SK-N-SH (cell line): ENCODE data around the gene ZNF532. TPM values are rescaled to one million over a fixed set of nuclear protein-coding genes. Genes with fewer than 3 reads are reported as not detected.
"Not testable (repeated sequence)": the region's sequence is repeated elsewhere in the genome, so short reads cannot be mapped to it uniquely, and the experiment has no call there.

ENCODE experiments used
- CTCF ChIA-PET: fragments of 300-600, 350-600 bp; formaldehyde crosslinking; extraction: SDS; loops from one replicate; lab custom pipeline; 2021; lab: Yijun Ruan, JAX
- POLR2A ChIA-PET: fragments of 350-600 bp; sonication (Branson Sonifier 250); formaldehyde crosslinking; extraction: SDS; loops from one replicate; lab custom pipeline; 2020; ENCODE audit warnings: antibody characterized with exemption, inconsistent platforms; lab: Yijun Ruan, JAX
- DNase-seq: peaks from one replicate; pipeline ENCODE4 v3.0.0; 2012
- H2AFZ ChIP-seq: fragments of 200-600 bp; sonication (generic); 2 replicates; pipeline ENCODE4 v1.8.1; 2016; ENCODE audit warnings: antibody characterized with exemption, mild to moderate bottlenecking, low read depth
- H3F3A ChIP-seq: fragments of 200-600 bp; sonication (generic); replicated peaks from 2 replicates; pipeline ENCODE3; 2016; ENCODE audit warnings: antibody characterized with exemption, mild to moderate bottlenecking; ENCODE audit not compliant: insufficient read depth
- H3K27ac ChIP-seq, 2 experiments: fragments of 200-500 bp in 1 of 2; fragments of 200-600 bp in 1 of 2; sonication (Bioruptor generic) in 1 of 2; sonication (generic), shearing (Covaris generic) in 1 of 2; 2 replicates each; pipeline versions ENCODE4 v1.5.1 to v1.6.1; 2014 to 2016; ENCODE audit warnings: low read depth in 2 of 2, inconsistent platforms in 1 of 2, low read length in 1 of 2, mild to moderate bottlenecking in 1 of 2, mixed read lengths in 1 of 2
- H3K27me3 ChIP-seq: fragments of 200-600 bp; sonication (generic), shearing (Covaris generic); 2 replicates; pipeline ENCODE4 v1.6.1; 2016; ENCODE audit warnings: mixed run types; ENCODE audit not compliant: insufficient read depth
- H3K36me3 ChIP-seq, 2 experiments: fragments of 200-500 bp in 1 of 2; fragments of 200-600 bp in 1 of 2; sonication (Bioruptor generic) in 1 of 2; sonication (generic) in 1 of 2; replicated peaks in 1 of 2; 2 replicates each; pipeline versions ENCODE3 to v1.5.1; 2014 to 2016; ENCODE audit warnings: low read length in 1 of 2, mild to moderate bottlenecking in 1 of 2; ENCODE audit not compliant: insufficient read depth in 2 of 2, control insufficient read depth in 1 of 2
- H3K4me1 ChIP-seq, 2 experiments: fragments of 200-500 bp in 1 of 2; fragments of 200-600 bp in 1 of 2; sonication (Bioruptor generic) in 1 of 2; sonication (generic), shearing (Covaris generic) in 1 of 2; 2 replicates each; pipeline versions ENCODE4 v1.5.1 to v1.6.1; 2014 to 2016; ENCODE audit warnings: low read depth in 1 of 2, low read length in 1 of 2, mixed run types in 1 of 2; ENCODE audit not compliant: insufficient read depth in 2 of 2, control insufficient read depth in 1 of 2
- H3K4me2 ChIP-seq: fragments of 200-600 bp; sonication (generic), shearing (Covaris generic); 2 replicates; pipeline ENCODE4 v1.6.1; 2017; ENCODE audit warnings: mixed run types
- H3K4me3 ChIP-seq, 2 experiments: fragments of 200-500 bp in 1 of 2; fragments of 200-600 bp in 1 of 2; sonication (Bioruptor generic) in 1 of 2; sonication (generic), shearing (Covaris generic) in 1 of 2; 2 replicates each; pipeline versions ENCODE4 v1.5.1 to v1.8.1; 2014 to 2016; ENCODE audit warnings: low read depth in 2 of 2, inconsistent platforms in 1 of 2, low read length in 1 of 2, mild to moderate bottlenecking in 1 of 2, mixed read lengths in 1 of 2, moderate library complexity in 1 of 2
- H3K79me2 ChIP-seq: fragments of 200-600 bp; sonication (generic); 2 replicates; pipeline ENCODE4 v1.8.1; 2017; ENCODE audit warnings: mild to moderate bottlenecking; ENCODE audit not compliant: insufficient read depth
- H3K9ac ChIP-seq: fragments of 200-600 bp; sonication (generic); 2 replicates; pipeline ENCODE4 v1.6.1; 2017; ENCODE audit warnings: mixed run types
- H3K9me2 ChIP-seq: fragments of 200-600 bp; sonication (generic); 2 replicates; pipeline ENCODE4 v1.6.1; 2017; ENCODE audit warnings: mixed run types
- H3K9me3 ChIP-seq: fragments of 200-600 bp; sonication (generic); 2 replicates; pipeline ENCODE4 v1.6.1; 2017; ENCODE audit warnings: mixed run types, mild to moderate bottlenecking, moderate library complexity
- H4K20me1 ChIP-seq: fragments of 200-600 bp; sonication (generic); 2 replicates; pipeline ENCODE4 v1.6.1; 2017; ENCODE audit warnings: mild to moderate bottlenecking, mixed run types; ENCODE audit not compliant: insufficient read depth
- ELF1 ChIP-seq: IDR thresholded peaks from 2 replicates; pipeline ENCODE4 v1.4.0; 2012
- EZH2phosphoT487 ChIP-seq: fragments of 200-600 bp; sonication (generic); IDR thresholded peaks from 2 replicates; pipeline ENCODE4 v1.6.1; 2017; ENCODE audit warnings: low read depth, mixed run types, mild to moderate bottlenecking, antibody characterized with exemption, moderate library complexity, borderline replicate concordance
- FOXJ3 ChIP-seq: sonication (generic); formaldehyde crosslinking; IDR thresholded peaks from 2 replicates; pipeline ENCODE4 v1.5.1; 2020; ENCODE audit warnings: mild to moderate bottlenecking, missing genetic modification reagents
- GABPA ChIP-seq: IDR thresholded peaks from 2 replicates; pipeline ENCODE4 v1.4.0; 2012; ENCODE audit warnings: low read depth, mild to moderate bottlenecking
- GATA2 ChIP-seq: sonication (generic); formaldehyde crosslinking; IDR thresholded peaks from 2 replicates; pipeline ENCODE4 v1.5.0; 2020; ENCODE audit warnings: mild to moderate bottlenecking, missing genetic modification reagents
- JUND ChIP-seq: IDR thresholded peaks from 2 replicates; pipeline ENCODE4 v1.4.0; 2012
- MEF2A ChIP-seq: IDR thresholded peaks from 2 replicates; pipeline ENCODE4 v1.4.0; 2012; ENCODE audit warnings: low read depth, borderline replicate concordance
- MXI1 ChIP-seq: IDR thresholded peaks from 2 replicates; pipeline ENCODE4 v1.6.1; 2012; ENCODE audit warnings: mild to moderate bottlenecking, low read depth, low read length, improper control_type of control experiment
- NFIC ChIP-seq: IDR thresholded peaks from 2 replicates; pipeline ENCODE4 v1.4.0; 2012; ENCODE audit warnings: borderline replicate concordance
- NRF1 ChIP-seq: IDR thresholded peaks from 2 replicates; pipeline ENCODE4 v1.6.1; 2012; ENCODE audit warnings: low read depth, mild to moderate bottlenecking, low read length
- RFX5 ChIP-seq: IDR thresholded peaks from 2 replicates; pipeline ENCODE4 v1.6.1; 2012; ENCODE audit warnings: mild to moderate bottlenecking, improper control_type of control experiment, low read length
- SMC3 ChIP-seq: IDR thresholded peaks from 2 replicates; pipeline ENCODE4 v1.6.1; 2012; ENCODE audit warnings: low read depth, low read length, improper control_type of control experiment
- TCF12 ChIP-seq: IDR thresholded peaks from 2 replicates; pipeline ENCODE4 v1.4.0; 2012
- YY1 ChIP-seq: IDR thresholded peaks from 2 replicates; pipeline ENCODE4 v1.4.0; 2012; ENCODE audit warnings: low read depth, mild to moderate bottlenecking
- WGBS: methylation state at CpG from one replicate; pipeline ENCODE4 v1.1.6; 2017; ENCODE audit warnings: low lambda C conversion rate; 5-methylcytosine and 5-hydroxymethylcytosine counted together
- polyA plus RNA-seq, 3 experiments: library from polyadenylated mRNA; depleted of rRNA; stranded (reverse); fragments of >200 nt; gene quantifications; 2 replicates each; pipeline ENCODE4 v1.2.3, GENCODE V29; 2012
- TF ChIP-seq, protein P1 (sequence below): IDR thresholded peaks from 2 replicates; pipeline ENCODE4; 2012
- TF ChIP-seq, protein P2 (sequence below): IDR thresholded peaks from 2 replicates; pipeline ENCODE4 v1.4.0; 2012; ENCODE audit warnings: low read depth, borderline replicate concordance
- TF ChIP-seq, protein P3 (sequence below): fragments of 150-350 bp; IDR thresholded peaks from 2 replicates; pipeline ENCODE4 v1.6.1; 2016; ENCODE audit warnings: mild to moderate bottlenecking, low read depth, low read length
- TF ChIP-seq, protein P4 (sequence below): IDR thresholded peaks from 2 replicates; pipeline ENCODE4 v1.4.0; 2012; ENCODE audit warnings: low read depth, borderline replicate concordance

Gene ZNF532
- polyA plus RNA-seq, 1 of the 3 experiments (the other 2 are of a cell fraction): 34.7 TPM

DNA sequence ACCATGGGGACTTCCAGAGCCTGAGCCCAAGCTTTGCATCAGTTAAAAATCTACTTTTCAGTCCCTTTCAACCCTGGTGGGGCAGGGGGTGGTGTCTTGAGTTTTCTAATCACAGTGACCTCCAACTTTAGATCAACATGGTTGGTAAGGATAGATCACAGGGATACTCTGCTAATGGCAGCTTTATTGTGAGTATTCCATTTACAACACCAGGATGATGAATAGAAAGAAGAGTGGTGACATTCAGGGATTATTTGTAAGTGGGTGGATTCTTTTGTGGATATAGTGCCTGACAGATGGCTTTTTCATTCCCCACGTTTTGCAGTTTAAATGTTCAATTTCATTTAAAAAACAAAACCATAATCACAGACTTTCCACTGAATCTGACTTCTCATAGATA lies 51.3 kb downstream of the ZNF532 start (continued):
- TF ChIP-seq MXI1 (no peak), NFIC (no peak)
- TF ChIP-seq, protein P1, sequence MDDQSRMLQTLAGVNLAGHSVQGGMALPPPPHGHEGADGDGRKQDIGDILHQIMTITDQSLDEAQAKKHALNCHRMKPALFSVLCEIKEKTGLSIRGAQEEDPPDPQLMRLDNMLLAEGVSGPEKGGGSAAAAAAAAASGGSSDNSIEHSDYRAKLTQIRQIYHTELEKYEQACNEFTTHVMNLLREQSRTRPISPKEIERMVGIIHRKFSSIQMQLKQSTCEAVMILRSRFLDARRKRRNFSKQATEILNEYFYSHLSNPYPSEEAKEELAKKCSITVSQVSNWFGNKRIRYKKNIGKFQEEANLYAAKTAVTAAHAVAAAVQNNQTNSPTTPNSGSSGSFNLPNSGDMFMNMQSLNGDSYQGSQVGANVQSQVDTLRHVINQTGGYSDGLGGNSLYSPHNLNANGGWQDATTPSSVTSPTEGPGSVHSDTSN: no peak
- TF ChIP-seq, protein P2, sequence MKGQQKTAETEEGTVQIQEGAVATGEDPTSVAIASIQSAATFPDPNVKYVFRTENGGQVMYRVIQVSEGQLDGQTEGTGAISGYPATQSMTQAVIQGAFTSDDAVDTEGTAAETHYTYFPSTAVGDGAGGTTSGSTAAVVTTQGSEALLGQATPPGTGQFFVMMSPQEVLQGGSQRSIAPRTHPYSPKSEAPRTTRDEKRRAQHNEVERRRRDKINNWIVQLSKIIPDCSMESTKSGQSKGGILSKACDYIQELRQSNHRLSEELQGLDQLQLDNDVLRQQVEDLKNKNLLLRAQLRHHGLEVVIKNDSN: no peak
- TF ChIP-seq, all 33 proteins: peak for 0

DNA sequence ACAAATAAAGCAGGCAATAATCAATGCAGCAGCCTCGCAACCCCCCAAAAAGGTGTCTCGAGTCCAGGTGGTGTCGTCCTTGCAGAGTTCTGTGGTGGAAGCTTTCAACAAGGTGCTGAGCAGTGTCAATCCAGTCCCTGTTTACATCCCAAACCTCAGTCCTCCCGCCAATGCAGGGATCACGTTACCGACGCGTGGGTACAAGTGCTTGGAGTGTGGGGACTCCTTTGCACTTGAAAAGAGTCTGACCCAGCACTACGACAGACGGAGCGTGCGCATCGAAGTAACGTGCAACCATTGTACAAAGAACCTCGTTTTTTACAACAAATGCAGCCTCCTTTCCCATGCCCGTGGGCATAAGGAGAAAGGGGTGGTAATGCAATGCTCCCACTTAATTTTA lies 55.3 kb downstream of the ZNF532 start:
- H3K9me3 ChIP-seq, H3K27me3 ChIP-seq, H3K9ac ChIP-seq, H3K4me3 ChIP-seq, H4K20me1 ChIP-seq, DNase-seq, H3K9me2 ChIP-seq, H3K4me2 ChIP-seq, H2AFZ ChIP-seq, H3K27ac ChIP-seq, POLR2A ChIA-PET, CTCF ChIA-PET, H3F3A ChIP-seq, H3K4me1 ChIP-seq: not testable (repeated sequence)
- peaks cover 54% of the 10 kb centered on the region for H3K79me2 ChIP-seq
- peaks cover 30 to 39% of the 10 kb centered on the region in 2 experiments for H3K36me3 ChIP-seq
- 92% methylated on average over 16 of the region's 16 CpGs for WGBS

DNA sequence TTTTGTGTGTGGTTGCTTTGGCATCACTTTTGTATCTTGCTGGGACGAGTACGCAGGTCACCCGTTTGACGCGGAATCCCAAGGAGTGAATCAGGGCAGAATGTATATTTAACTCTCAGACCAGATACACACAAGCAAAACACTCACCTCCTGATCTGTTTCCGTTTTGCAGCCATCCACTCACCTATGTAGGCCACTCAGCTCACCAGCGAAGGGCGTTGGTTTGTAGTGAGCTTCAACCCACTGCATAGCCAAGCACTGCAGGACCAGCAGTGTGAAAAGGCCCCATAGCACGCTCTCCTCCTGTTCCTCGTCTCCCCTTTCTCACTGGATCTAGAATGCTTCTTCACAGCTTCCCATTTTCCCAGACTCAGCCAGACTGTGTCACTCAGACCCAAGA lies 58.3 kb downstream of the ZNF532 start:
- Histone ChIP-seq H3K4me1 (peaks cover 0 to 1% of the 10 kb centered on the region in 2 experiments; a peak in 1 of 4 replicates), H3K9me2 (no peaks in the 10 kb centered on the region), H3K4me2 (no peak overlapping the region), H3K27ac (no peak overlapping the region), H3K4me3 (no peak overlapping the region), H2AFZ (no peak overlapping the region), H4K20me1 (no peaks in the 10 kb centered on the region), H3F3A (no peaks in the 10 kb centered on the region), H3K9me3 (0 out of 2 replicates have a peak, but pooled peaks cover 5% of the 10 kb centered on the region), H3K36me3 (peaks cover 28 to 35% of the 10 kb centered on the region in 2 experiments), H3K79me2 (peaks cover 66% of the 10 kb centered on the region), H3K27me3 (no peaks in the 10 kb centered on the region), H3K9ac (no peak overlapping the region)
- ChIA-PET CTCF (interaction anchor here (1.9 kb wide), 1 partner anchor 147 kb away, joined by 6 read pairs; no protein-coding TSS in a partner anchor), POLR2A (no interaction called here)
- 94% methylated on average over 10 of the region's 10 CpGs for WGBS
- DNase-seq: no peak
- TF ChIP-seq NFIC (no peak), GATA2 (no peak), GABPA (no peak), FOXJ3 (no peak), JUND (no peak)

DNA sequence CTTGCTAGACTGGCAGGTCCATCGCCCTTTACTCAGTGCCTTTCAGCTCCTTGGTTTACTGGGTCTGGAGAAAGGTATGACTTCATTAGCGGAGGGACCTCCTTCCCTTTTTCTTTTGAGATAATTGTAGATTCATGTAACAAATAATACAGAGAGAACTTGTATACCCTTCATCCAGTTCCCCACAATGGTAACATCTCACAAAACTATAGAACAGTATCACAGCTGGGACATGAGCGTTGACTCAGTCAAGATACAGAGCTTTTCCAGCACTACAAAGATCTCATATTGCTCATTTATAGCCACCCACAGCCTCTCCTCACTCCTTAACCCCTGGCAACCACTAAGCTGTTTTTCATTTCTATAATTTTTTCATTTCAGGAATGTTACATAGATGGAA lies 59.8 kb downstream of the ZNF532 start:
- no peaks in the 10 kb centered on the region for H4K20me1 ChIP-seq
- TF ChIP-seq, protein P3, sequence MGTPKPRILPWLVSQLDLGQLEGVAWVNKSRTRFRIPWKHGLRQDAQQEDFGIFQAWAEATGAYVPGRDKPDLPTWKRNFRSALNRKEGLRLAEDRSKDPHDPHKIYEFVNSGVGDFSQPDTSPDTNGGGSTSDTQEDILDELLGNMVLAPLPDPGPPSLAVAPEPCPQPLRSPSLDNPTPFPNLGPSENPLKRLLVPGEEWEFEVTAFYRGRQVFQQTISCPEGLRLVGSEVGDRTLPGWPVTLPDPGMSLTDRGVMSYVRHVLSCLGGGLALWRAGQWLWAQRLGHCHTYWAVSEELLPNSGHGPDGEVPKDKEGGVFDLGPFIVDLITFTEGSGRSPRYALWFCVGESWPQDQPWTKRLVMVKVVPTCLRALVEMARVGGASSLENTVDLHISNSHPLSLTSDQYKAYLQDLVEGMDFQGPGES: no peak
- TF ChIP-seq, protein P4, sequence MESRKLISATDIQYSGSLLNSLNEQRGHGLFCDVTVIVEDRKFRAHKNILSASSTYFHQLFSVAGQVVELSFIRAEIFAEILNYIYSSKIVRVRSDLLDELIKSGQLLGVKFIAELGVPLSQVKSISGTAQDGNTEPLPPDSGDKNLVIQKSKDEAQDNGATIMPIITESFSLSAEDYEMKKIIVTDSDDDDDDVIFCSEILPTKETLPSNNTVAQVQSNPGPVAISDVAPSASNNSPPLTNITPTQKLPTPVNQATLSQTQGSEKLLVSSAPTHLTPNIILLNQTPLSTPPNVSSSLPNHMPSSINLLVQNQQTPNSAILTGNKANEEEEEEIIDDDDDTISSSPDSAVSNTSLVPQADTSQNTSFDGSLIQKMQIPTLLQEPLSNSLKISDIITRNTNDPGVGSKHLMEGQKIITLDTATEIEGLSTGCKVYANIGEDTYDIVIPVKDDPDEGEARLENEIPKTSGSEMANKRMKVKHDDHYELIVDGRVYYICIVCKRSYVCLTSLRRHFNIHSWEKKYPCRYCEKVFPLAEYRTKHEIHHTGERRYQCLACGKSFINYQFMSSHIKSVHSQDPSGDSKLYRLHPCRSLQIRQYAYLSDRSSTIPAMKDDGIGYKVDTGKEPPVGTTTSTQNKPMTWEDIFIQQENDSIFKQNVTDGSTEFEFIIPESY: no peak
- TF ChIP-seq NRF1 (no peak), SMC3 (no peak), ELF1 (no peak), YY1 (no peak), RFX5 (no peak), MEF2A (no peak), EZH2phosphoT487 (no peak), TCF12 (no peak)
- TF ChIP-seq, all 33 proteins: peak for 0
- Histone ChIP-seq H3K27ac (no peak overlapping the region), H3K4me1 (peaks cover 5 to 7% of the 10 kb centered on the region in 2 experiments; a peak in 2 of 4 replicates), H3K4me2 (no peak overlapping the region), H3K79me2 (peaks cover 77% of the 10 kb centered on the region), H2AFZ (no peak overlapping the region), H3K9me3 (0 out of 2 replicates have a peak, but pooled peaks cover 5% of the 10 kb centered on the region), H3K9ac (no peak overlapping the region), H3K4me3 (no peak overlapping the region), H3K9me2 (no peaks in the 10 kb centered on the region), H3F3A (no peaks in the 10 kb centered on the region), H3K27me3 (no peaks in the 10 kb centered on the region), H3K36me3 (peaks cover 13 to 22% of the 10 kb centered on the region in 2 experiments)
- POLR2A ChIA-PET: no interaction called here
- CTCF ChIA-PET: interaction anchor here (0.7 to 1.9 kb wide), 4 partner anchors 9 to 156 kb away, joined by 3 to 6 read pairs (median 4); no protein-coding TSS in a partner anchor
- WGBS: 98% methylated on average over 3 of the region's 3 CpGs
- DNase-seq: no peak
